ENCODE results near the gene CANT1. TPM values are rescaled to one million over a fixed set of nuclear protein-coding genes. Genes with fewer than 3 reads are reported as not detected.

The CANT1 gene
- total RNA-seq, 1 experiment from 2014 or later = 33.0 TPM

GRCh38 chr17:78995761-78996451 lies 13.7 kb downstream of the CANT1 start:
- no peak overlapping the region for H3K23ac ChIP-seq (ENCODE audit: insufficient read length, low read depth, low read length)
- H3K18ac ChIP-seq (ENCODE audit: insufficient read length, low read depth, low read length) = no peak overlapping the region
- no peak overlapping the region for H4K5ac ChIP-seq (ENCODE audit: insufficient read length, low read depth, low read length)
- TF ChIP-seq CTCF (conservative IDR thresholded peaks at IDR 0.05) = no peak
- H2AK5ac ChIP-seq (ENCODE audit: insufficient read length, low read length) = no peak overlapping the region
- no peaks in the 10 kb centered on the region for H3K9me3 Mint-ChIP-seq
- H4K20me1 ChIP-seq (ENCODE audit: control insufficient read depth, insufficient read depth, insufficient read length) = no peaks in the 10 kb centered on the region
- no peak overlapping the region for H2BK120ac ChIP-seq (ENCODE audit: low read depth, low read length, poor library complexity, severe bottlenecking)
- H3K27ac Mint-ChIP-seq = no peak overlapping the region
- no peak overlapping the region for H3K4me2 ChIP-seq (ENCODE audit: insufficient read depth, insufficient read length, low read length)
- H3K79me2 ChIP-seq (ENCODE audit: insufficient read depth, low read length) = no peaks in the 10 kb centered on the region
- H3K56ac ChIP-seq (ENCODE audit: insufficient read length, low read depth, low read length) = no peak overlapping the region
- peaks cover 12 to 64% (median 34%) of the 10 kb centered on the region in 3 experiments; a peak in 6 of 7 replicates for H3K36me3 Mint-ChIP-seq (ENCODE audit: insufficient read depth in 1 of 3, low read depth in 3 of 3)
- no peak overlapping the region for H2BK5ac ChIP-seq (ENCODE audit: insufficient read length, low read length)
- H2BK12ac ChIP-seq (ENCODE audit: insufficient read length, low read depth, low read length) = no peak overlapping the region
- H2BK15ac ChIP-seq (ENCODE audit: low read depth, low read length) = no peak overlapping the region
- no peak overlapping the region for H3K27ac ChIP-seq (ENCODE audit: insufficient read length, low read depth, low read length)
- no peak overlapping the region for H3K4me3 Mint-ChIP-seq
- H3K4me1 ChIP-seq (ENCODE audit: insufficient read depth, low read length) = no peaks in the 10 kb centered on the region
- no peak for DNase-seq
- no peak overlapping the region for H2AFZ ChIP-seq (ENCODE audit: low read length)
- H4K91ac ChIP-seq (ENCODE audit: insufficient read length, low read depth, low read length) = no peak overlapping the region
- H3K27me3 Mint-ChIP-seq (ENCODE audit: low read depth) = peaks cover 48% of the 10 kb centered on the region
- no peaks in the 10 kb centered on the region for H3K79me1 ChIP-seq (ENCODE audit: insufficient read depth, low read depth, low read length, poor library complexity, severe bottlenecking)
- no peaks in the 10 kb centered on the region for H3K4me1 Mint-ChIP-seq
- no peaks in the 10 kb centered on the region; the same call in 1 of the 2 replicates for H3K27me3 ChIP-seq (ENCODE audit: insufficient read depth, low read length)
- no peaks in the 10 kb centered on the region for H3K23me2 ChIP-seq (ENCODE audit: insufficient read length, low read depth, low read length, poor library complexity, severe bottlenecking)
- no peak overlapping the region for H3K9ac ChIP-seq (ENCODE audit: extremely low read depth, insufficient read length, low read length)
- no peak overlapping the region for H2BK20ac ChIP-seq (ENCODE audit: low read depth, low read length, poor library complexity, severe bottlenecking)
- no peaks in the 10 kb centered on the region for H3K9me3 ChIP-seq (ENCODE audit: control insufficient read depth, low read depth, low read length)
- H3K14ac ChIP-seq (ENCODE audit: insufficient read depth, low read length) = no peak overlapping the region
- no CpG with 5 or more reads among the region's 18 CpGs for WGBS (ENCODE audit: extremely low coverage, insufficient read length, low lambda C conversion rate)
- no peak overlapping the region for H3K4ac ChIP-seq (ENCODE audit: low read depth, low read length)
- no peak overlapping the region for H3T11ph ChIP-seq (ENCODE audit: low read length)
- H4K8ac ChIP-seq (replicated peaks; ENCODE audit: insufficient read length, low read depth, low read length) = no peak overlapping the region
